Osteoblast (primary cell): ENCODE data around the gene CEP104. TPM values are rescaled to one million over a fixed set of nuclear protein-coding genes. Genes with fewer than 3 reads are reported as not detected.
A peak's percentile ranks its signal among the peaks of the same experiment; 100 is the strongest.

Experiments
- DNase-seq: peaks from one replicate; pipeline ENCODE4 v3.0.0; 2011; ENCODE audit warnings: low spot score, mixed read lengths; ENCODE audit not compliant: insufficient read length; ENCODE audit errors: missing footprints
- H2AFZ ChIP-seq: 2 replicates; pipeline ENCODE4 v1.6.0; 2011; ENCODE audit warnings: mild to moderate bottlenecking, low read length
- H3K27ac ChIP-seq: 2 replicates; pipeline ENCODE4 v1.5.1; 2011; ENCODE audit warnings: mild to moderate bottlenecking, low read depth, low read length, moderate library complexity
- H3K27me3 ChIP-seq: 2 replicates; pipeline ENCODE4 v1.6.0; 2012; ENCODE audit warnings: mild to moderate bottlenecking, control low read depth, inconsistent platforms, low read length, moderate library complexity; ENCODE audit not compliant: insufficient read depth
- H3K36me3 ChIP-seq: 2 replicates; pipeline ENCODE4 v1.5.1; 2011; ENCODE audit warnings: mild to moderate bottlenecking, low read length, control low read depth, moderate library complexity; ENCODE audit not compliant: insufficient read depth
- H3K4me1 ChIP-seq: 2 replicates; pipeline ENCODE4 v1.5.1; 2011; ENCODE audit warnings: mild to moderate bottlenecking, low read length, control low read depth, moderate library complexity; ENCODE audit not compliant: insufficient read depth
- H3K4me2 ChIP-seq: 2 replicates; pipeline ENCODE4 v1.6.0; 2011; ENCODE audit warnings: mild to moderate bottlenecking, low read length; ENCODE audit not compliant: insufficient read depth
- H3K4me3 ChIP-seq: fragments of 200-600 bp; sonication (generic); 3 replicates; pipeline ENCODE4 v1.5.1; 2012; ENCODE audit warnings: mild to moderate bottlenecking, low read length, inconsistent platforms; ENCODE audit not compliant: insufficient read depth
- H3K79me2 ChIP-seq: 2 replicates; pipeline ENCODE4 v1.6.0; 2012; ENCODE audit warnings: mild to moderate bottlenecking, low read length, control low read depth, inconsistent platforms; ENCODE audit not compliant: insufficient read depth
- H3K9me3 ChIP-seq: 2 replicates; pipeline ENCODE4 v1.5.1; 2011; ENCODE audit warnings: low read depth, low read length, control low read depth
- H4K20me1 ChIP-seq: 2 replicates; pipeline ENCODE4 v1.6.0; 2012; ENCODE audit warnings: mild to moderate bottlenecking, low read length, control low read depth; ENCODE audit not compliant: insufficient read depth
- total RNA-seq: library from RNA; depleted of rRNA; stranded (reverse); fragments of >200 nt; gene quantifications from 2 replicates; pipeline ENCODE4 v1.2.3, GENCODE V29; 2012
- TF ChIP-seq, protein P1 (sequence below): IDR thresholded peaks from 2 replicates; pipeline ENCODE4 v1.5.1; 2011; ENCODE audit warnings: mild to moderate bottlenecking, low read depth, low read length, moderate library complexity; ENCODE audit errors: extremely low read depth

Gene CEP104
- total RNA-seq, 1 donor: 21.7 TPM

GRCh38 chr1:3869751-3870301 is 12.8 kb upstream of the CEP104 start:
- no peak for DNase-seq
- H3K4me2 ChIP-seq: no peak overlapping the region
- no peaks in the 10 kb centered on the region for H3K4me1 ChIP-seq
- TF ChIP-seq, protein P1, sequence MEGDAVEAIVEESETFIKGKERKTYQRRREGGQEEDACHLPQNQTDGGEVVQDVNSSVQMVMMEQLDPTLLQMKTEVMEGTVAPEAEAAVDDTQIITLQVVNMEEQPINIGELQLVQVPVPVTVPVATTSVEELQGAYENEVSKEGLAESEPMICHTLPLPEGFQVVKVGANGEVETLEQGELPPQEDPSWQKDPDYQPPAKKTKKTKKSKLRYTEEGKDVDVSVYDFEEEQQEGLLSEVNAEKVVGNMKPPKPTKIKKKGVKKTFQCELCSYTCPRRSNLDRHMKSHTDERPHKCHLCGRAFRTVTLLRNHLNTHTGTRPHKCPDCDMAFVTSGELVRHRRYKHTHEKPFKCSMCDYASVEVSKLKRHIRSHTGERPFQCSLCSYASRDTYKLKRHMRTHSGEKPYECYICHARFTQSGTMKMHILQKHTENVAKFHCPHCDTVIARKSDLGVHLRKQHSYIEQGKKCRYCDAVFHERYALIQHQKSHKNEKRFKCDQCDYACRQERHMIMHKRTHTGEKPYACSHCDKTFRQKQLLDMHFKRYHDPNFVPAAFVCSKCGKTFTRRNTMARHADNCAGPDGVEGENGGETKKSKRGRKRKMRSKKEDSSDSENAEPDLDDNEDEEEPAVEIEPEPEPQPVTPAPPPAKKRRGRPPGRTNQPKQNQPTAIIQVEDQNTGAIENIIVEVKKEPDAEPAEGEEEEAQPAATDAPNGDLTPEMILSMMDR: peak; percentile 8
- no peak overlapping the region for H2AFZ ChIP-seq
- no peak overlapping the region for H3K4me3 ChIP-seq
- H3K27me3 ChIP-seq: no peaks in the 10 kb centered on the region
- H3K36me3 ChIP-seq: peaks cover 3% of the 10 kb centered on the region
- no peak overlapping the region for H3K27ac ChIP-seq
- H4K20me1 ChIP-seq: no peaks in the 10 kb centered on the region
- no peaks in the 10 kb centered on the region for H3K9me3 ChIP-seq
- H3K79me2 ChIP-seq: no peaks in the 10 kb centered on the region

DNA sequence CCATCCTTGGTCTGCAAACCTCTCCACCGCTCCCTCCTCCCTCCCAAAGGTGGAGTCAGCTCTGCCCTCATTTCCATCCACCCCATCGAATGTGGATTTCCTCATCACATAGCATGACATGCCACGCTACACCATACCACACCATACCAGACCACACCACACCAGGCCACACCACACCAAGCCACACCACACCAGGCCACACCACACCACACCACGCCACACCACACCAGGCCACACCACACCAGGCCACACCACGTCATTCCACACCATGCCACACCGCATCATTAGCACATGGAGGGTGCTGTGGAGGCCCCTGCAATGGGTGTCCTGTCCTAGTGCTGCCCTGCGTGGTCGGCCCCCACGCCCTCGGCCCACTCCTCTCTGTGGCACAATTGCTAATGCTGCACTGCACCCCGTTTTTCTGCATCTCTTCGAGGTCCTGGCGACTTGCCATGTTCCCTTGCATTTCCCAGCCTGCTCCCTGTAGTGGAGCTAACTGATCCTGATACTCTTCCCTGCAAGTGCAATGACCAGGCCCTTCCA is 11.5 kb upstream of the CEP104 start:
- H3K79me2 ChIP-seq: no peaks in the 10 kb centered on the region
- H3K4me1 ChIP-seq: no peaks in the 10 kb centered on the region
- H3K36me3 ChIP-seq: no peaks in the 10 kb centered on the region
- no peaks in the 10 kb centered on the region for H3K9me3 ChIP-seq
- no peaks in the 10 kb centered on the region for H4K20me1 ChIP-seq
- no peak overlapping the region for H3K4me3 ChIP-seq
- H3K27me3 ChIP-seq: no peaks in the 10 kb centered on the region
- TF ChIP-seq, protein P1: no peak
- H2AFZ ChIP-seq: no peak overlapping the region
- DNase-seq: no peak
- H3K4me2 ChIP-seq: no peak overlapping the region
- H3K27ac ChIP-seq: no peak overlapping the region

GRCh38 chr1:3865606-3866160 is 8.7 kb upstream of the CEP104 start:
- TF ChIP-seq, protein P1: no peak
- Histone ChIP-seq H3K9me3 (no peaks in the 10 kb centered on the region), H3K4me1 (no peaks in the 10 kb centered on the region), H3K27ac (no peak overlapping the region), H3K27me3 (no peaks in the 10 kb centered on the region), H2AFZ (no peak overlapping the region), H3K79me2 (no peaks in the 10 kb centered on the region), H3K4me3 (no peak overlapping the region), H4K20me1 (no peaks in the 10 kb centered on the region), H3K36me3 (no peaks in the 10 kb centered on the region), H3K4me2 (no peak overlapping the region)
- DNase-seq: no peak

DNA sequence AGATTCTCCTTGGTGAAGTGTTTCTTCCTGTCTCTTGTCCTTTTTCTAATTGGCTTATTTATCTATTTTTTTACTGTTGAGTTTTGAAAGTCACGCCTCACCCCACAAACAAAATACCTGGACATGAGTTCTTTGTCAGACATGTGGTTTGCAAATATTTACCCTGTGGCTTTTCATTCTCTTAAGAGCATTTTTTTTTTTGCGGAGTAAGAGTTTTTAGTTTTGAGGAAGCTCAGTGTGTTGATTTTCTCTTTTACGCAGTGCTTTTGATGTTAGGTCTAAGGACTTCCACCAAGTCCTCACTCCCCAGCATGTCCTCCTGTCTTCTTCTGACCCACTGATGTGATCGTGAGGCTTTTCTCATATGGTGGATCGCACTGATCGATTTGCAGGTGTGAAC is 7.9 kb upstream of the CEP104 start:
- H4K20me1 ChIP-seq: no peaks in the 10 kb centered on the region
- no peaks in the 10 kb centered on the region for H3K79me2 ChIP-seq
- no peaks in the 10 kb centered on the region for H3K27me3 ChIP-seq
- no peak overlapping the region for H3K4me3 ChIP-seq
- TF ChIP-seq, protein P1: no peak
- H2AFZ ChIP-seq: no peak overlapping the region
- no peaks in the 10 kb centered on the region for H3K36me3 ChIP-seq
- no peaks in the 10 kb centered on the region for H3K9me3 ChIP-seq
- no peak overlapping the region for H3K4me2 ChIP-seq
- H3K27ac ChIP-seq: no peak overlapping the region
- DNase-seq: no peak
- no peaks in the 10 kb centered on the region for H3K4me1 ChIP-seq
